Trophoblast cell (in vitro differentiated cells and primary cell): ENCODE data around the gene OR2S2. TPM values are rescaled to one million over a fixed set of nuclear protein-coding genes. Genes with fewer than 3 reads are reported as not detected.
A peak's percentile ranks its signal among the peaks of the same experiment; 100 is the strongest.

ENCODE experiments used
- DNase-seq, 2 donors: peaks; one replicate each; pipeline ENCODE4 v3.0.0-alpha.2; 2016
- H2AFZ ChIP-seq: 2 replicates; pipeline ENCODE4 v1.6.1; 2013; ENCODE audit warnings: low read length, moderate library complexity, mild to moderate bottlenecking; ENCODE audit not compliant: insufficient read depth, poor library complexity
- H2AK5ac ChIP-seq: 2 replicates; pipeline ENCODE4 v1.6.1; 2013; ENCODE audit warnings: mild to moderate bottlenecking, low read length
- H2BK120ac ChIP-seq: 2 replicates; pipeline ENCODE4 v1.6.1; 2013; ENCODE audit warnings: low read length, mild to moderate bottlenecking, moderate library complexity; ENCODE audit not compliant: insufficient read depth, poor library complexity
- H2BK12ac ChIP-seq: 2 replicates; pipeline ENCODE4 v1.6.1; 2013; ENCODE audit warnings: mild to moderate bottlenecking, low read length, moderate library complexity
- H2BK5ac ChIP-seq: 2 replicates; pipeline ENCODE4 v1.6.1; 2013; ENCODE audit warnings: low read length, low read depth, moderate library complexity, mild to moderate bottlenecking; ENCODE audit not compliant: poor library complexity
- H3K14ac ChIP-seq: 2 replicates; pipeline ENCODE4 v1.6.1; 2013; ENCODE audit warnings: mild to moderate bottlenecking, low read length
- H3K18ac ChIP-seq: 2 replicates; pipeline ENCODE4 v1.6.1; 2013; ENCODE audit warnings: mild to moderate bottlenecking, low read length
- H3K23ac ChIP-seq: 2 replicates; pipeline ENCODE4 v1.6.1; 2013; ENCODE audit warnings: low read length
- H3K27ac ChIP-seq: 2 replicates; pipeline ENCODE4 v1.5.1; 2013; ENCODE audit warnings: low read depth, mild to moderate bottlenecking, inconsistent platforms, low read length, moderate library complexity
- H3K27me3 ChIP-seq: 2 replicates; pipeline ENCODE4 v1.6.1; 2013; ENCODE audit warnings: inconsistent platforms, mild to moderate bottlenecking, low read length, moderate library complexity; ENCODE audit not compliant: insufficient read depth
- H3K36me3 ChIP-seq, 2 experiments: 1 replicate in 1 of 2; 2 replicates in 1 of 2; pipeline ENCODE4 v1.6.1; 2013; ENCODE audit warnings: low read length in 2 of 2, mild to moderate bottlenecking in 2 of 2, moderate library complexity in 1 of 2; ENCODE audit not compliant: insufficient read depth in 2 of 2, control insufficient read depth in 1 of 2
- H3K4ac ChIP-seq: 2 replicates; pipeline ENCODE4 v1.6.1; 2013; ENCODE audit warnings: low read depth, mild to moderate bottlenecking, low read length, moderate library complexity
- H3K4me1 ChIP-seq, 2 experiments: 1 replicate in 1 of 2; 2 replicates in 1 of 2; pipeline ENCODE4 v1.6.1; 2013; ENCODE audit warnings: low read length in 2 of 2, mild to moderate bottlenecking in 2 of 2, moderate library complexity in 1 of 2; ENCODE audit not compliant: insufficient read depth in 2 of 2, control insufficient read depth in 1 of 2
- H3K4me2 ChIP-seq: 2 replicates; pipeline ENCODE4 v1.6.1; 2013; ENCODE audit warnings: inconsistent platforms, mild to moderate bottlenecking, low read length, moderate library complexity
- H3K4me3 ChIP-seq: 2 replicates; pipeline ENCODE4 v1.5.1; 2013; ENCODE audit warnings: mild to moderate bottlenecking, low read depth, low read length, inconsistent platforms
- H3K79me1 ChIP-seq: one replicate; pipeline ENCODE4 v1.6.1; 2013; ENCODE audit warnings: low read length
- H3K79me2 ChIP-seq: 2 replicates; pipeline ENCODE4 v1.6.1; 2013; ENCODE audit warnings: low read length, mild to moderate bottlenecking; ENCODE audit not compliant: control insufficient read depth, insufficient read depth, poor library complexity
- H3K9ac ChIP-seq: 2 replicates; pipeline ENCODE4 v1.6.1; 2013; ENCODE audit warnings: mild to moderate bottlenecking, low read length
- H3K9me3 ChIP-seq: 2 replicates; pipeline ENCODE4 v1.6.1; 2013; ENCODE audit warnings: low read depth, mild to moderate bottlenecking, control low read depth, inconsistent platforms, low read length; ENCODE audit not compliant: insufficient read depth
- H4K12ac ChIP-seq: 2 replicates; pipeline ENCODE4 v1.6.1; 2013; ENCODE audit warnings: low read depth, mild to moderate bottlenecking, low read length, moderate library complexity
- H4K8ac ChIP-seq: 2 replicates; pipeline ENCODE4 v1.6.1; 2013; ENCODE audit warnings: low read depth, mild to moderate bottlenecking, low read length, moderate library complexity
- H4K91ac ChIP-seq: one replicate; pipeline ENCODE4 v1.6.1; 2013; ENCODE audit warnings: low read depth, mild to moderate bottlenecking, low read length, moderate library complexity
- WGBS: extraction: QIAGEN DNeasy Blood & Tissue Kit; methylation state at CpG from one replicate; pipeline ENCODE4 v1.1.7; 2013; ENCODE audit warnings: missing lambda C conversion rate; ENCODE audit not compliant: insufficient read length, insufficient coverage; ENCODE audit errors: extremely low coverage; 5-methylcytosine and 5-hydroxymethylcytosine counted together
- polyA plus RNA-seq: library from polyadenylated mRNA; stranded (reverse); fragments of 200-250 nt; gene quantifications from 2 replicates; pipeline ENCODE4 v1.2.3, GENCODE V29; 2013

OR2S2 gene
- polyA plus RNA-seq, result not detected in 2 replicates

GRCh38 chr9:35958104-35958837, at the start of gene OR2S2:
Gene OR2S2 (minus strand): TSS chr9:35958154. CDS start chr9:35958098, 56 bp downstream.
- Histone ChIP-seq H3K18ac (no peak within 1 kb of the TSS), H3K4me3 (no peak within 1 kb of the TSS), H2BK5ac (no peak within 1 kb of the TSS), H3K27me3 (no peaks in the 10 kb centered on the region), H3K36me3 (no peaks in the 10 kb centered on the region), H3K79me2 (no peaks in the 10 kb centered on the region), H3K4me2 (no peak within 1 kb of the TSS), H4K8ac (no peak within 1 kb of the TSS), H3K9me3 (peaks cover 2% of the 10 kb centered on the region), H2BK12ac (no peak within 1 kb of the TSS), H4K12ac (no peak within 1 kb of the TSS), H4K91ac (no peak within 1 kb of the TSS), H3K9ac (no peak within 1 kb of the TSS), H3K4me1 (no peaks in the 10 kb centered on the region), H2BK120ac (no peak within 1 kb of the TSS), H3K79me1 (no peaks in the 10 kb centered on the region), H2AFZ (no peak within 1 kb of the TSS), H3K4ac (no peak within 1 kb of the TSS), H3K23ac (no peak within 1 kb of the TSS), H2AK5ac (no peak within 1 kb of the TSS), H3K14ac (no peak within 1 kb of the TSS), H3K27ac (no peak within 1 kb of the TSS)
- no peak for DNase-seq
- no CpG with 5 or more reads among the region's 5 CpGs for WGBS

GRCh38 chr9:36007316-36007708, 49.4 kb upstream of the OR2S2 start:
- no peak overlapping the region for H3K4me3 ChIP-seq
- H2BK5ac ChIP-seq, result no peak overlapping the region
- no peak overlapping the region for H4K91ac ChIP-seq
- no peak overlapping the region for H3K23ac ChIP-seq
- H2BK12ac ChIP-seq, result no peak overlapping the region
- WGBS, result no CpG with 5 or more reads among the region's 1 CpG
- H3K9me3 ChIP-seq, result peaks cover 2% of the 10 kb centered on the region
- H3K4ac ChIP-seq, result no peak overlapping the region
- H3K27ac ChIP-seq, result no peak overlapping the region
- H3K4me2 ChIP-seq, result no peak overlapping the region
- H2AFZ ChIP-seq, result no peak overlapping the region
- H3K27me3 ChIP-seq, result no peaks in the 10 kb centered on the region
- H2BK120ac ChIP-seq, result no peak overlapping the region
- no peaks in the 10 kb centered on the region for H3K36me3 ChIP-seq
- no peak overlapping the region for H4K8ac ChIP-seq
- no peaks in the 10 kb centered on the region for H3K79me1 ChIP-seq
- no peak overlapping the region for H4K12ac ChIP-seq
- H3K18ac ChIP-seq, result no peak overlapping the region
- DNase-seq, result no peak
- H2AK5ac ChIP-seq, result no peak overlapping the region
- H3K4me1 ChIP-seq, result no peaks in the 10 kb centered on the region
- H3K14ac ChIP-seq, result no peak overlapping the region
- H3K79me2 ChIP-seq, result no peaks in the 10 kb centered on the region
- no peak overlapping the region for H3K9ac ChIP-seq

- no peak overlapping the region for H2BK120ac ChIP-seq
- H2BK5ac ChIP-seq, result no peak overlapping the region
- no peaks in the 10 kb centered on the region for H3K79me2 ChIP-seq
- H3K27me3 ChIP-seq, result no peaks in the 10 kb centered on the region
- H4K8ac ChIP-seq, result no peak overlapping the region
- no peak overlapping the region for H2BK12ac ChIP-seq
- H3K36me3 ChIP-seq, result no peaks in the 10 kb centered on the region
- H4K12ac ChIP-seq, result no peak overlapping the region
- no peak overlapping the region for H2AK5ac ChIP-seq
- no peak overlapping the region for H3K4me3 ChIP-seq
- H3K79me1 ChIP-seq, result no peaks in the 10 kb centered on the region
- H3K27ac ChIP-seq, result no peak overlapping the region
- H3K14ac ChIP-seq, result no peak overlapping the region
- no peak overlapping the region for H2AFZ ChIP-seq
- H3K23ac ChIP-seq, result no peak overlapping the region
- no peak overlapping the region for H3K4ac ChIP-seq
- no peak overlapping the region for H3K9ac ChIP-seq
- H3K4me2 ChIP-seq, result no peak overlapping the region
- H3K9me3 ChIP-seq, result peaks cover 2% of the 10 kb centered on the region
- no peak overlapping the region for H3K18ac ChIP-seq
- no peak for DNase-seq
- no peaks in the 10 kb centered on the region for H3K4me1 ChIP-seq
- H4K91ac ChIP-seq, result no peak overlapping the region
- no CpG with 5 or more reads among the region's 3 CpGs for WGBS
Measured at GRCh38 chr9:36006549-36007315, 48.8 kb upstream of the OR2S2 start.

GRCh38 chr9:36005891-36006290, 47.9 kb upstream of the OR2S2 start:
- Histone ChIP-seq H3K79me2 (no peaks in the 10 kb centered on the region), H4K91ac (no peak overlapping the region), H3K9ac (no peak overlapping the region), H3K14ac (no peak overlapping the region), H2AFZ (no peak overlapping the region), H3K9me3 (peaks cover 2% of the 10 kb centered on the region), H3K79me1 (no peaks in the 10 kb centered on the region), H3K36me3 (no peaks in the 10 kb centered on the region), H3K4me3 (no peak overlapping the region), H2BK5ac (no peak overlapping the region), H4K8ac (no peak overlapping the region), H3K27ac (no peak overlapping the region), H3K4me1 (no peaks in the 10 kb centered on the region), H2AK5ac (no peak overlapping the region), H3K18ac (no peak overlapping the region), H2BK12ac (no peak overlapping the region), H3K4ac (no peak overlapping the region), H2BK120ac (no peak overlapping the region), H4K12ac (no peak overlapping the region), H3K4me2 (no peak overlapping the region), H3K23ac (no peak overlapping the region), H3K27me3 (no peaks in the 10 kb centered on the region)
- WGBS, result no CpG with 5 or more reads among the region's 1 CpG
- DNase-seq, result peak; percentile 50 to 79
